HL-60 (cell line): ENCODE results near the gene WLS.

Source experiments
- DNase-seq, 2 experiments: peaks; one replicate each; pipeline ENCODE4 v3.0.0-alpha.2; 2010 to 2020; ENCODE audit warnings: low read depth in 1 of 2, low spot score in 1 of 2
- H3K27ac ChIP-seq: fragments of 250-450 bp; sonication (Bioruptor Pico); replicated peaks from 2 replicates; pipeline ENCODE4 v1.5.1; 2020; ENCODE audit warnings: mild to moderate bottlenecking, moderate library complexity
- H3K27me3 ChIP-seq: fragments of 250-450 bp; sonication (Bioruptor Pico); 2 replicates; pipeline ENCODE4 v1.5.1; 2021; ENCODE audit warnings: mild to moderate bottlenecking, moderate library complexity; ENCODE audit not compliant: insufficient read depth, poor library complexity, severe bottlenecking
- H3K4me3 ChIP-seq: replicated peaks from 2 replicates; pipeline ENCODE4 v1.5.1; 2011; ENCODE audit warnings: mild to moderate bottlenecking, control low read depth, low read length; ENCODE audit not compliant: insufficient read depth
- GABPA ChIP-seq: IDR thresholded peaks from 2 replicates; pipeline ENCODE4 v1.6.1; 2012; ENCODE audit warnings: low read depth
- POLR2AphosphoS5 ChIP-seq: IDR thresholded peaks from 2 replicates; pipeline ENCODE4 v1.6.1; 2012; ENCODE audit warnings: low read depth
- SPI1 ChIP-seq: IDR thresholded peaks from 2 replicates; pipeline ENCODE4 v1.6.1; 2012; ENCODE audit warnings: low read depth, mild to moderate bottlenecking, borderline replicate concordance
- TF ChIP-seq, protein P1 (sequence below): IDR thresholded peaks from one replicate; pipeline ENCODE4 v1.5.1; 2011; ENCODE audit warnings: low read length, control low read depth, inconsistent platforms; ENCODE audit not compliant: insufficient read depth
- TF ChIP-seq, protein P2 (sequence below): IDR thresholded peaks from 2 replicates; pipeline ENCODE4 v1.6.1; 2012; ENCODE audit warnings: low read depth; ENCODE audit not compliant: insufficient replicate concordance

WLS gene

GRCh38 chr1:68205794-68206358 lies 26.4 kb downstream of the WLS start:
- Histone ChIP-seq H3K4me3 (no peak overlapping the region), H3K27ac (no peak overlapping the region), H3K27me3 (no peaks in the 10 kb centered on the region)
- TF ChIP-seq SPI1 (no peak), GABPA (no peak), POLR2AphosphoS5 (no peak)
- TF ChIP-seq, protein P1, sequence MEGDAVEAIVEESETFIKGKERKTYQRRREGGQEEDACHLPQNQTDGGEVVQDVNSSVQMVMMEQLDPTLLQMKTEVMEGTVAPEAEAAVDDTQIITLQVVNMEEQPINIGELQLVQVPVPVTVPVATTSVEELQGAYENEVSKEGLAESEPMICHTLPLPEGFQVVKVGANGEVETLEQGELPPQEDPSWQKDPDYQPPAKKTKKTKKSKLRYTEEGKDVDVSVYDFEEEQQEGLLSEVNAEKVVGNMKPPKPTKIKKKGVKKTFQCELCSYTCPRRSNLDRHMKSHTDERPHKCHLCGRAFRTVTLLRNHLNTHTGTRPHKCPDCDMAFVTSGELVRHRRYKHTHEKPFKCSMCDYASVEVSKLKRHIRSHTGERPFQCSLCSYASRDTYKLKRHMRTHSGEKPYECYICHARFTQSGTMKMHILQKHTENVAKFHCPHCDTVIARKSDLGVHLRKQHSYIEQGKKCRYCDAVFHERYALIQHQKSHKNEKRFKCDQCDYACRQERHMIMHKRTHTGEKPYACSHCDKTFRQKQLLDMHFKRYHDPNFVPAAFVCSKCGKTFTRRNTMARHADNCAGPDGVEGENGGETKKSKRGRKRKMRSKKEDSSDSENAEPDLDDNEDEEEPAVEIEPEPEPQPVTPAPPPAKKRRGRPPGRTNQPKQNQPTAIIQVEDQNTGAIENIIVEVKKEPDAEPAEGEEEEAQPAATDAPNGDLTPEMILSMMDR: no peak
- TF ChIP-seq, protein P2, sequence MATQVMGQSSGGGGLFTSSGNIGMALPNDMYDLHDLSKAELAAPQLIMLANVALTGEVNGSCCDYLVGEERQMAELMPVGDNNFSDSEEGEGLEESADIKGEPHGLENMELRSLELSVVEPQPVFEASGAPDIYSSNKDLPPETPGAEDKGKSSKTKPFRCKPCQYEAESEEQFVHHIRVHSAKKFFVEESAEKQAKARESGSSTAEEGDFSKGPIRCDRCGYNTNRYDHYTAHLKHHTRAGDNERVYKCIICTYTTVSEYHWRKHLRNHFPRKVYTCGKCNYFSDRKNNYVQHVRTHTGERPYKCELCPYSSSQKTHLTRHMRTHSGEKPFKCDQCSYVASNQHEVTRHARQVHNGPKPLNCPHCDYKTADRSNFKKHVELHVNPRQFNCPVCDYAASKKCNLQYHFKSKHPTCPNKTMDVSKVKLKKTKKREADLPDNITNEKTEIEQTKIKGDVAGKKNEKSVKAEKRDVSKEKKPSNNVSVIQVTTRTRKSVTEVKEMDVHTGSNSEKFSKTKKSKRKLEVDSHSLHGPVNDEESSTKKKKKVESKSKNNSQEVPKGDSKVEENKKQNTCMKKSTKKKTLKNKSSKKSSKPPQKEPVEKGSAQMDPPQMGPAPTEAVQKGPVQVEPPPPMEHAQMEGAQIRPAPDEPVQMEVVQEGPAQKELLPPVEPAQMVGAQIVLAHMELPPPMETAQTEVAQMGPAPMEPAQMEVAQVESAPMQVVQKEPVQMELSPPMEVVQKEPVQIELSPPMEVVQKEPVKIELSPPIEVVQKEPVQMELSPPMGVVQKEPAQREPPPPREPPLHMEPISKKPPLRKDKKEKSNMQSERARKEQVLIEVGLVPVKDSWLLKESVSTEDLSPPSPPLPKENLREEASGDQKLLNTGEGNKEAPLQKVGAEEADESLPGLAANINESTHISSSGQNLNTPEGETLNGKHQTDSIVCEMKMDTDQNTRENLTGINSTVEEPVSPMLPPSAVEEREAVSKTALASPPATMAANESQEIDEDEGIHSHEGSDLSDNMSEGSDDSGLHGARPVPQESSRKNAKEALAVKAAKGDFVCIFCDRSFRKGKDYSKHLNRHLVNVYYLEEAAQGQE: no peak
- DNase-seq: no peak

DNA sequence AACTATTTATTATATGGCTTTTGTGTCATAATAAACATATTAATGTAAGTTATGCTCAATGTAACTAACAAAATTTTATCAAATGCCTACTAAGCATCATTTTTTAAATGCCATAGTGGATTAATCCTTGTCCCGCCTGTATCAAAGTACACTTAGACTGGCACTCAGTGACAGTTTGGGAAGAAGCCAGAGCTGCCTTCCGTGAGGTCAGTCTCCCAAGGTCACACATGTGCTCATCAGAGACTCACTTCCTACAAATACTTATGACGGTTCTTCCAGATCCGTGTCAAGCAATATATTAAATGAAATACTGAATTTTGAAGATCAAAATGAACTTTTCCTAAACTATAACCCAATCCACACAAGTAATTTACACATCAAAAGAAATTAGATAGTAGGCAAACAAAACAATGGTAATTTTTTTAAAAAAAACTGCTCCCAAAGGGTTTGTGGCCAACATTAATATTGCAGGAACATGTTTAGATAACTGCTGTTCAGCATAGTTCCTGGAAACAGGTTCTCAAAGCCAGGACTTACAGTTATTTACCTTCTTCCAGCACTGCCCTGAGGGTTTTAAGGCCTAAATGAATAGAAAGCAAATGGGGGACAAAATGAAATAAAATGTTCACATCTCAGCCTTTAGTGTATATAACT lies 27.2 kb downstream of the WLS start:
- no peaks in the 10 kb centered on the region for H3K27me3 ChIP-seq
- TF ChIP-seq, protein P1: no peak
- TF ChIP-seq, protein P2: no peak
- TF ChIP-seq SPI1 (no peak), GABPA (no peak), POLR2AphosphoS5 (no peak)
- no peak overlapping the region for H3K4me3 ChIP-seq
- no peak overlapping the region for H3K27ac ChIP-seq
- DNase-seq: no peak

DNA sequence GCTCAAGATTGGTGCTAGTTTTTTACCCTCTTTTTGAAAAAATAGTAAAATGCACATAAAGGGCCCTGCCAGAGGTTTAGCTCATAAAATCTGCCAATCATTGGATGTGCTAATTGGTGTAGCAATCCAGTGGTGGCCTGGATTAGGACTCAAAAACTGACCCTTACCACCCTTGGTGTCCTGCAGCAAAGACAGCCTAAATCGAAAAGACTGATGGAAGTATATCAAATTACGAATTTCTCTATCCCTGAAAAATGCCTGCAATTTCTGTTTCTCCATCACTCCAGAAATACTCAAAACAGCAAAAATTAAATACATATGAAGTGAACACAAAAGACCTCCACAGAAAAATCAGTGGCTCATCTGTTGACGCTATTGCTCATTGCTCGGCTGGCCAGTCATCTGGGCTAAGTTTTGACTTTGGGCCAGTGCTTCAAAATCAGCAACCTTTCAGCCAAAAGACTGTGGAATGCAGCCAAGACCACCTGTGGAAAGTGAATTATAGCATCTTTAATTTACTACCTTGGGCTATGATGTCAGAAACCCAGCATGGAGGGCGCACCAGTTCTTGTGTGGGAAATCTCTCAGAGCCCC lies 30.0 kb downstream of the WLS start:
- no peak for DNase-seq
- no peak overlapping the region for H3K4me3 ChIP-seq
- TF ChIP-seq GABPA (no peak), POLR2AphosphoS5 (no peak), SPI1 (no peak)
- TF ChIP-seq, protein P1: no peak
- TF ChIP-seq, protein P2: no peak
- H3K27ac ChIP-seq: no peak overlapping the region
- H3K27me3 ChIP-seq: no peaks in the 10 kb centered on the region
